ENCODE measurements around the gene EXT2.

GRCh38 chr11:44046182-44046581, 49.3 kb upstream of the EXT2 start:
- TF ChIP-seq CTCF (IDR thresholded peaks at IDR 0.05; ENCODE audit: low read length) (no peak), EZH2 (optimal IDR thresholded peaks at IDR 0.05; ENCODE audit: low read depth, low read length) (no peak), EZH2phosphoT487 (IDR thresholded peaks at IDR 0.05; ENCODE audit: low read length) (no peak)

All from MM.1S (cell line).